ENCODE results near the gene SLC20A1.
A peak's percentile ranks its signal among the peaks of the same experiment; 100 is the strongest.
"Not testable (repeated sequence)": the region's sequence is repeated elsewhere in the genome, so short reads cannot be mapped to it uniquely, and the experiment has no call there.

Gene SLC20A1

GRCh38 chr2:112683550-112684414, 38.0 kb downstream of the SLC20A1 start:
- no peak for DNase-seq (ENCODE audit: low read depth)

GRCh38 chr2:112684415-112684775, 38.7 kb downstream of the SLC20A1 start:
- DNase-seq (ENCODE audit: low read depth) = no peak

- DNase-seq (ENCODE audit: low read depth) = no peak
These were observed 39.6 kb downstream of the SLC20A1 start for GRCh38 chr2:112685271-112685884.

- no peak for DNase-seq (ENCODE audit: low read depth)
These were observed 40.8 kb downstream of the SLC20A1 start for GRCh38 chr2:112686348-112687217.

GRCh38 chr2:112687522-112687921, 41.8 kb downstream of the SLC20A1 start:
- DNase-seq (ENCODE audit: low read depth) = no peak

- no peak for DNase-seq (ENCODE audit: low read depth)
These were observed 42.5 kb downstream of the SLC20A1 start for GRCh38 chr2:112688086-112688880.

- no peak for DNase-seq (ENCODE audit: low read depth)
These were observed 45.2 kb downstream of the SLC20A1 start for GRCh38 chr2:112690853-112691401.

- no peak for DNase-seq (ENCODE audit: low read depth)
These were observed 46.1 kb downstream of the SLC20A1 start for GRCh38 chr2:112691881-112692281.

- peak; percentile 90 for DNase-seq (ENCODE audit: low read depth)
These were observed 46.8 kb downstream of the SLC20A1 start for GRCh38 chr2:112692495-112692911.

GRCh38 chr2:112692918-112693317, 47.2 kb downstream of the SLC20A1 start:
- DNase-seq (ENCODE audit: low read depth) = no peak

- no peak for DNase-seq (ENCODE audit: low read depth)
These were observed 47.9 kb downstream of the SLC20A1 start for GRCh38 chr2:112693596-112693995.

GRCh38 chr2:112694182-112694581, 48.4 kb downstream of the SLC20A1 start:
- no peak for DNase-seq (ENCODE audit: low read depth)

- DNase-seq (ENCODE audit: low read depth) = no peak
These were observed 53.2 kb downstream of the SLC20A1 start for GRCh38 chr2:112698834-112699515.

- no peak for DNase-seq (ENCODE audit: low read depth)
These were observed 54.4 kb downstream of the SLC20A1 start for GRCh38 chr2:112699984-112700667.

- DNase-seq (ENCODE audit: low read depth) = no peak
These were observed 55.3 kb downstream of the SLC20A1 start for GRCh38 chr2:112701052-112701451.

- no peak for DNase-seq (ENCODE audit: low read depth)
These were observed 57.9 kb downstream of the SLC20A1 start for GRCh38 chr2:112703684-112704083.

GRCh38 chr2:112705575-112705974, 59.8 kb downstream of the SLC20A1 start:
- no peak for DNase-seq (ENCODE audit: low read depth)

GRCh38 chr2:112706170-112706664, 60.5 kb downstream of the SLC20A1 start:
- DNase-seq (ENCODE audit: low read depth) = no peak

GRCh38 chr2:112706947-112707346, 61.2 kb downstream of the SLC20A1 start:
- not testable (repeated sequence) for DNase-seq (ENCODE audit: low read depth)

- DNase-seq (ENCODE audit: low read depth) = no peak
These were observed 63.2 kb downstream of the SLC20A1 start for GRCh38 chr2:112708968-112709367.
